H9 (cell line): ENCODE measurements around the gene MSMB. TPM values are rescaled to one million over a fixed set of nuclear protein-coding genes. Genes with fewer than 3 reads are reported as not detected.

ENCODE experiments used
- DNase-seq: peaks from one replicate; pipeline ENCODE4 v3.0.0-alpha.2; 2017
- H2AFZ ChIP-seq: one replicate; pipeline ENCODE4 v1.6.1; 2013; ENCODE audit warnings: mild to moderate bottlenecking, low read length, control low read depth, moderate library complexity
- H2AK5ac ChIP-seq: 2 replicates; pipeline ENCODE4 v1.6.1; 2013; ENCODE audit warnings: low read length, control low read depth, mixed read lengths; ENCODE audit not compliant: insufficient read length
- H2BK120ac ChIP-seq: one replicate; pipeline ENCODE4 v1.6.1; 2013; ENCODE audit warnings: low read depth, mild to moderate bottlenecking, low read length, control low read depth, inconsistent platforms; ENCODE audit not compliant: poor library complexity, severe bottlenecking
- H2BK12ac ChIP-seq: 2 replicates; pipeline ENCODE4 v1.6.1; 2013; ENCODE audit warnings: low read length, control low read depth, mixed read lengths, low read depth; ENCODE audit not compliant: insufficient read length
- H2BK15ac ChIP-seq: 2 replicates; pipeline ENCODE4 v1.6.1; 2013; ENCODE audit warnings: low read depth, low read length, control low read depth
- H2BK20ac ChIP-seq: one replicate; pipeline ENCODE4 v1.6.1; 2013; ENCODE audit warnings: low read depth, mild to moderate bottlenecking, low read length, control low read depth, inconsistent platforms; ENCODE audit not compliant: poor library complexity, severe bottlenecking
- H2BK5ac ChIP-seq: 2 replicates; pipeline ENCODE4 v1.6.1; 2013; ENCODE audit warnings: low read length, control low read depth, mixed read lengths; ENCODE audit not compliant: insufficient read length
- H3K14ac ChIP-seq: 2 replicates; pipeline ENCODE4 v1.6.1; 2013; ENCODE audit warnings: low read length, control low read depth; ENCODE audit not compliant: insufficient read depth
- H3K18ac ChIP-seq: 2 replicates; pipeline ENCODE4 v1.6.1; 2013; ENCODE audit warnings: low read depth, mild to moderate bottlenecking, mixed read lengths, low read length, control low read depth; ENCODE audit not compliant: insufficient read length
- H3K23ac ChIP-seq: 2 replicates; pipeline ENCODE4 v1.6.1; 2013; ENCODE audit warnings: low read length, control low read depth, mixed read lengths, low read depth; ENCODE audit not compliant: insufficient read length
- H3K23me2 ChIP-seq: 2 replicates; pipeline ENCODE4 v1.6.1; 2013; ENCODE audit warnings: low read depth, mild to moderate bottlenecking, mixed read lengths, low read length, control low read depth; ENCODE audit not compliant: insufficient read length, poor library complexity, severe bottlenecking
- H3K27ac ChIP-seq: 2 replicates; pipeline ENCODE4 v1.5.1; 2013; ENCODE audit warnings: low read length, control low read depth, mixed read lengths, low read depth; ENCODE audit not compliant: insufficient read length
- H3K27me3 ChIP-seq: 2 replicates; pipeline ENCODE4 v1.6.1; 2013; ENCODE audit warnings: low read length, control low read depth, inconsistent platforms; ENCODE audit not compliant: insufficient read depth
- H3K4ac ChIP-seq: 2 replicates; pipeline ENCODE4 v1.6.1; 2013; ENCODE audit warnings: low read depth, mild to moderate bottlenecking, control low read depth, inconsistent platforms, low read length, moderate library complexity
- H3K4me1 ChIP-seq: 2 replicates; pipeline ENCODE4 v1.6.1; 2013; ENCODE audit warnings: low read length, control low read depth, inconsistent platforms; ENCODE audit not compliant: insufficient read depth
- H3K4me2 ChIP-seq: 2 replicates; pipeline ENCODE4 v1.6.1; 2013; ENCODE audit warnings: low read length, control low read depth, mixed read lengths; ENCODE audit not compliant: insufficient read length, insufficient read depth
- H3K56ac ChIP-seq: 2 replicates; pipeline ENCODE4 v1.6.1; 2013; ENCODE audit warnings: low read depth, mild to moderate bottlenecking, mixed read lengths, low read length, control low read depth; ENCODE audit not compliant: insufficient read length
- H3K79me1 ChIP-seq: 2 replicates; pipeline ENCODE4 v1.6.1; 2013; ENCODE audit warnings: low read depth, mild to moderate bottlenecking, moderate library complexity, low read length, control low read depth, inconsistent platforms; ENCODE audit not compliant: insufficient read depth, poor library complexity, severe bottlenecking
- H3K79me2 ChIP-seq: 2 replicates; pipeline ENCODE4 v1.6.1; 2013; ENCODE audit warnings: low read length, control low read depth, inconsistent platforms; ENCODE audit not compliant: insufficient read depth
- H3K9ac ChIP-seq: 2 replicates; pipeline ENCODE4 v1.6.1; 2013; ENCODE audit warnings: low read length, control low read depth, mixed read lengths; ENCODE audit not compliant: insufficient read length; ENCODE audit errors: extremely low read depth
- H3K9me3 ChIP-seq: one replicate; pipeline ENCODE4 v1.6.1; 2013; ENCODE audit warnings: low read depth, low read length, inconsistent platforms; ENCODE audit not compliant: control insufficient read depth
- H3T11ph ChIP-seq: one replicate; pipeline ENCODE4 v1.6.1; 2013; ENCODE audit warnings: mild to moderate bottlenecking, low read length, control low read depth, inconsistent platforms
- H4K20me1 ChIP-seq: one replicate; pipeline ENCODE4 v1.6.1; 2013; ENCODE audit not compliant: control insufficient read depth, insufficient read length, insufficient read depth
- H4K5ac ChIP-seq: 2 replicates; pipeline ENCODE4 v1.6.1; 2013; ENCODE audit warnings: low read depth, mild to moderate bottlenecking, mixed read lengths, low read length, control low read depth; ENCODE audit not compliant: insufficient read length
- H4K8ac ChIP-seq: replicated peaks from 2 replicates; pipeline ENCODE4 v1.6.1; 2013; ENCODE audit warnings: low read length, control low read depth, mixed read lengths, low read depth; ENCODE audit not compliant: insufficient read length
- H4K91ac ChIP-seq: 2 replicates; pipeline ENCODE4 v1.6.1; 2013; ENCODE audit warnings: low read depth, mild to moderate bottlenecking, moderate library complexity, mixed read lengths, low read length, control low read depth; ENCODE audit not compliant: insufficient read length
- H3K27ac Mint-ChIP-seq, 3 experiments: 2 replicates in 2 of 3; 3 replicates in 1 of 3; pipeline ENCODE4 v1.8.0; 2020 to 2021; ENCODE audit warnings: mixed read lengths in 3 of 3, mild to moderate bottlenecking in 1 of 3, moderate library complexity in 1 of 3
- H3K27me3 Mint-ChIP-seq: 2 replicates; pipeline ENCODE4 v1.8.0; 2021; ENCODE audit warnings: low read depth, mild to moderate bottlenecking, moderate library complexity, mixed read lengths
- H3K36me3 Mint-ChIP-seq, 3 experiments: 2 replicates in 2 of 3; 3 replicates in 1 of 3; pipeline ENCODE4 v1.8.0; 2020 to 2021; ENCODE audit warnings: low read depth in 3 of 3, mixed read lengths in 3 of 3; ENCODE audit not compliant: insufficient read depth in 1 of 3
- H3K4me1 Mint-ChIP-seq, 2 experiments: 2 replicates each; pipeline ENCODE4 v1.8.0; 2020; ENCODE audit warnings: mixed read lengths in 2 of 2
- H3K4me3 Mint-ChIP-seq, 2 experiments: 2 replicates in 1 of 2; 3 replicates in 1 of 2; pipeline ENCODE4 v1.8.0; 2020 to 2021; ENCODE audit warnings: mild to moderate bottlenecking in 2 of 2, mixed read lengths in 2 of 2, moderate library complexity in 1 of 2
- H3K9me3 Mint-ChIP-seq, 2 experiments: 2 replicates in 1 of 2; 3 replicates in 1 of 2; pipeline ENCODE4 v1.8.0; 2020; ENCODE audit warnings: mild to moderate bottlenecking in 2 of 2, mixed read lengths in 2 of 2, moderate library complexity in 1 of 2
- WGBS: extraction: QIAGEN DNeasy Blood & Tissue Kit; methylation state at CpG from one replicate; pipeline ENCODE4 v1.1.7; 2013; ENCODE audit warnings: missing lambda C conversion rate, low lambda C conversion rate, mixed read lengths; ENCODE audit not compliant: insufficient read length; ENCODE audit errors: extremely low coverage; 5-methylcytosine and 5-hydroxymethylcytosine counted together
- total RNA-seq: library from RNA; stranded (reverse); gene quantifications from 2 replicates; pipeline ENCODE4 v1.2.1, GENCODE V29; 2021
- TF ChIP-seq, protein P1 (sequence below): fragments of 200-600 bp; sonication (generic); conservative IDR thresholded peaks from 3 replicates; pipeline ENCODE4 v1.8.0; 2021; ENCODE audit warnings: antibody characterized with exemption, mild to moderate bottlenecking

Gene MSMB
- total RNA-seq, 1 experiment from 2014 or later = not detected

DNA sequence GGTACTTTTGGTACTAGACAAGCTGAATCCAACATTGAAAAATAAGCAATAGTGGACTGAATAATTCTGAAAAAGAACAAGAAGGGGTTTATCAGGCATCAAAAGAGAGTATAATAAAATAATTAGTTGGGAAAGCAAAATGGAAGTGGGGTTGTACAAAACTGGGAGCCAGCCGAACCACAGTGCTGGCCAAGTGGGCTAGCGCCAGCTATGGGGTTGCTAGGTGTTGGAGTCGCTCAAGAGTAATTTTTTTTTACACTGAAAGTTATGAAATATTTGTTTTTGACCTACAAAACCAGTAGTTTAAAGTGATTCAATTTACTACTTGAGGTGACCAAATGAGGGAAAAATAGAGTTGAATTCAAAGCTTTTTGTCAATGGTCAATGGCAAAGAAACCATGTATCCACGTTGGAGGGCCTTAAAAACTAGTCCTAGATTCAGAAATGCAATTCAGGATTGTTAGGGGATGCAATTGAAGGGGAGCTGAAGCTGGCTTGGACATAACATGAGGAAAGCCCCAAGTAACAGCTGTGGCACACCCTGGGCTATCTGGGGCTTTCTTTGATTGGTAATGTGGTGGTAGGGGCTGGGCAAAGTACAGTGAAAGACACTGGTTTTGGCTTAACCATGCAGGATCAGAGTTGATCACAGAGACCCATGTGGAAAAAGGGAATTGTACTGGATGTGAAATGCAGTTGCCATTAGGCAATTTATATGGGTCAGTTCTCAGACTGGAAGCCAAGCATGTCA is 28.3 kb upstream of the MSMB start:
- Histone ChIP-seq H3K27me3 (no peaks in the 10 kb centered on the region), H3K79me1 (no peaks in the 10 kb centered on the region), H2BK12ac (no peak overlapping the region), H4K8ac (no peak overlapping the region), H3K27ac (no peak overlapping the region), H3K79me2 (no peaks in the 10 kb centered on the region), H3K9ac (no peak overlapping the region), H2BK15ac (no peak overlapping the region), H3K4ac (no peak overlapping the region), H3K18ac (no peak overlapping the region), H3K56ac (no peak overlapping the region), H2BK20ac (no peak overlapping the region), H3K14ac (no peak overlapping the region), H3K23me2 (no peaks in the 10 kb centered on the region), H2AK5ac (no peak overlapping the region), H2BK5ac (no peak overlapping the region), H4K20me1 (no peaks in the 10 kb centered on the region), H3K4me2 (no peak overlapping the region), H4K5ac (no peak overlapping the region), H3T11ph (no peak overlapping the region), H4K91ac (no peak overlapping the region), H2BK120ac (no peak overlapping the region), H2AFZ (no peak overlapping the region), H3K9me3 (no peaks in the 10 kb centered on the region), H3K23ac (no peak overlapping the region), H3K4me1 (no peaks in the 10 kb centered on the region)
- H3K4me1 Mint-ChIP-seq = peaks cover 12 to 23% of the 10 kb centered on the region in 2 experiments
- WGBS = no CpG with 5 or more reads among the region's 4 CpGs
- DNase-seq = no peak
- H3K9me3 Mint-ChIP-seq = no peaks in the 10 kb centered on the region; a peak in 1 of 5 replicates
- TF ChIP-seq, protein P1, sequence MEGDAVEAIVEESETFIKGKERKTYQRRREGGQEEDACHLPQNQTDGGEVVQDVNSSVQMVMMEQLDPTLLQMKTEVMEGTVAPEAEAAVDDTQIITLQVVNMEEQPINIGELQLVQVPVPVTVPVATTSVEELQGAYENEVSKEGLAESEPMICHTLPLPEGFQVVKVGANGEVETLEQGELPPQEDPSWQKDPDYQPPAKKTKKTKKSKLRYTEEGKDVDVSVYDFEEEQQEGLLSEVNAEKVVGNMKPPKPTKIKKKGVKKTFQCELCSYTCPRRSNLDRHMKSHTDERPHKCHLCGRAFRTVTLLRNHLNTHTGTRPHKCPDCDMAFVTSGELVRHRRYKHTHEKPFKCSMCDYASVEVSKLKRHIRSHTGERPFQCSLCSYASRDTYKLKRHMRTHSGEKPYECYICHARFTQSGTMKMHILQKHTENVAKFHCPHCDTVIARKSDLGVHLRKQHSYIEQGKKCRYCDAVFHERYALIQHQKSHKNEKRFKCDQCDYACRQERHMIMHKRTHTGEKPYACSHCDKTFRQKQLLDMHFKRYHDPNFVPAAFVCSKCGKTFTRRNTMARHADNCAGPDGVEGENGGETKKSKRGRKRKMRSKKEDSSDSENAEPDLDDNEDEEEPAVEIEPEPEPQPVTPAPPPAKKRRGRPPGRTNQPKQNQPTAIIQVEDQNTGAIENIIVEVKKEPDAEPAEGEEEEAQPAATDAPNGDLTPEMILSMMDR = no peak
- no peak overlapping the region for H3K27ac Mint-ChIP-seq
- no peaks in the 10 kb centered on the region; a peak in 1 of 7 replicates for H3K36me3 Mint-ChIP-seq
- H3K4me3 Mint-ChIP-seq = no peak overlapping the region
- H3K27me3 Mint-ChIP-seq = peaks cover 14% of the 10 kb centered on the region
